Heart right ventricle (tissue), 16 donors: Measurements from ENCODE around the gene TGIF1. TPM values are rescaled to one million over a fixed set of nuclear protein-coding genes. Genes with fewer than 3 reads are reported as not detected.
"Not testable (repeated sequence)": the region's sequence is repeated elsewhere in the genome, so short reads cannot be mapped to it uniquely, and the experiment has no call there.

Source experiments
- ATAC-seq, 8 donors: fragments of 200-7000 bp; cut with Tn5 transposase; one replicate each; pipeline ENCODE4 v1.9.1; 2020; ENCODE audit warnings: mild to moderate bottlenecking in 8 of 8, moderate library complexity in 8 of 8, moderate number of reproducible peaks in 1 of 8
- DNase-seq, 2 donors: peaks; one replicate each; pipeline ENCODE4 v3.0.0-alpha.2; 2020
- H3K27ac ChIP-seq, 10 donors: fragments of 200-600 bp; sonication (generic) in 2 of 10; one replicate each; pipeline versions ENCODE4 v1.5.0 to v1.8.0; 2020 to 2022; ENCODE audit warnings: mild to moderate bottlenecking in 3 of 10
- H3K27me3 ChIP-seq, 7 donors: fragments of 200-600 bp; one replicate each; pipeline ENCODE4 v1.8.0; 2021 to 2022; ENCODE audit warnings: mild to moderate bottlenecking in 2 of 7
- H3K36me3 ChIP-seq, 9 donors: fragments of 200-600 bp; sonication (generic) in 1 of 9; one replicate each; pipeline versions ENCODE4 v1.5.0 to v1.8.0; 2020 to 2022; ENCODE audit warnings: mild to moderate bottlenecking in 2 of 9
- H3K4me1 ChIP-seq, 9 donors: fragments of 200-600 bp; sonication (generic) in 1 of 9; one replicate each; pipeline versions ENCODE4 v1.5.0 to v1.8.0; 2020 to 2022; ENCODE audit warnings: mild to moderate bottlenecking in 4 of 9
- H3K4me3 ChIP-seq, 10 donors: fragments of 200-600 bp; sonication (generic) in 2 of 10; one replicate each; pipeline versions ENCODE4 v1.5.0 to v1.8.0; 2020 to 2022; ENCODE audit warnings: mild to moderate bottlenecking in 7 of 10, moderate library complexity in 2 of 10
- H3K9me3 ChIP-seq, 11 donors: fragments of 200-600 bp in 10 of 11; sonication (generic) in 2 of 11; one replicate each; pipeline versions ENCODE4 v1.5.0 to v1.8.0; 2013 to 2022; ENCODE audit warnings: mild to moderate bottlenecking in 2 of 11, control low read depth in 1 of 11, moderate library complexity in 1 of 11
- WGBS, 2 donors: extraction: QIAGEN DNeasy Blood & Tissue Kit; methylation state at CpG; one replicate each; pipeline ENCODE4 v1.1.7; 2013; ENCODE audit warnings: inconsistent platforms in 1 of 2; 5-methylcytosine and 5-hydroxymethylcytosine counted together
- intact Hi-C, 10 donors: fragments of 100-400 bp; cut with DNase I; formaldehyde crosslinking; loops; one replicate each; pipeline versions ENCODE4 v1.11.1 to v1.14.2; 2022
- polyA plus RNA-seq, 2 donors: library from polyadenylated mRNA; stranded (reverse); fragments of 200-250 nt; gene quantifications; one replicate each; pipeline ENCODE4 v1.2.3, GENCODE V29; 2013
- total RNA-seq, 10 donors: library from RNA; stranded (reverse); fragmentation: NEBNext Ultra II Directional in 3 of 10; extraction: Animal tissue kit (Norgen Biotek cat#: 25700) in 3 of 10; gene quantifications; one replicate each; pipeline versions ENCODE4 v1.2.1 to v1.2.4, GENCODE V29; 2021 to 2023
- TF ChIP-seq, protein P1 (sequence below), 9 donors: fragments of 200-600 bp; sonication (generic) in 2 of 9; IDR thresholded peaks; one replicate each; pipeline versions ENCODE4 v1.5.0 to v1.8.0; 2021 to 2022; ENCODE audit warnings: antibody characterized with exemption in 9 of 9, mild to moderate bottlenecking in 5 of 9, moderate library complexity in 1 of 9
- donor health status: Arrhythmogenic right ventricular cardiomyopathy.
- donor health status: ischemic (EF 13 %, LVEDD 7.1; RV severe dilation, severe dysfunction).
- donor health status: healthy with polysubstance abuse.
- donor health status: DM: no; HTN: yes; CAD: no.
- donor health status: DM: no; HTN: no; CAD: no.
- donor health status: ischemic (EF 25% LVEDD 6.9; RV normal size, moderate dysfunction).
- donor health status: ischemic (EF 25% LVEDD 5.7; RV mildly dilated, moderate dysfunction).
- donor health status: healthy.
- donor health status: DM: yes; HTN: yes; CAD: no.
- donor health status: Ischemic cardiomyopathy.
- donor health status: ischemic (EF 35%, LVEDD 5.7; RV mildly dilated, moderate dysfunction).
- donor health status: nonischemic (EF 11% LVEDD 7.7; RV severe dilation, severe dysfunction).
- donor health status: DM: yes; HTN: yes; CAD: no.
- donor health status: PGD.
- donor health status: ischemic (EF 29% LVEDD 5.4; RV normal size, mild dysfunction).
- donor health status: nonischemic (EF 23%, LVEDD 6.1; RV moderate dilation, normal function).

TGIF1 gene
- total and polyA plus RNA-seq, 12 donors, result 4.9 to 29.0 (median 8.0) TPM

DNA sequence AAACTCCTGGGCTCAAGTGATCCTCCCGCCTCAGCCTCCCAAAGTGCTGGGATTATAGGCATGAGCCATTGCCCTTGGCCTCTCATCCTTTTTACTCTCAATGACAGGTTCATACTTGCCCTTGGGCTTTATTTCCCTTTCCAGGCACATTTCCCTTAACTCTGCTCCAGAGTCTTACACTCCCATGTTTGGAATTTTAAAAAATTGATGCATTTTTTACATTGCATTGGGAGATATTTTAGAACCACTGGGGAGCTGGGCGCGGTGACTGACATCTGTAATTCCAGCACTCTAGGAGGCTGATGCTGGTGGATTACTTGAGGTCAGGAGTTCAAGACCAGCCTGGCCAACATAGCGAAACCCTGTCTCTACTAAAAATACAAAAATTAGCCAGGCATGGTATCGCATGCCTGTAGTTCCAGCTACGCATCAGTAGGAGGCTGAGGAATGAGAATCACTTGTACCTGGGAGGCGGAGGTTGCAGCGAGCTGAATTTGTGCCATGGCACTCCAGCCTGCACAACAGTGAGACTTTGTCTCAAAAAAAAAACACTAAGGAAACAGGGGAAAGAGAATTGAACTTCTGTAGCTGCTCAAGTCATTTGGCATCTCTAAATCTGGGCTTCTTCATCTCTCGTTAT lies 18.2 kb downstream of the TGIF1 start:
- ATAC-seq (no peak), DNase-seq (no peak)
- no peaks in the 10 kb centered on the region for H3K27me3 ChIP-seq
- H3K4me3 ChIP-seq, result no peak overlapping the region
- H3K4me1 ChIP-seq, result peaks cover 0 to 21% (median 15%) of the 10 kb centered on the region in 9 donors
- H3K9me3 ChIP-seq, result no peaks in the 10 kb centered on the region
- TF ChIP-seq, protein P1, sequence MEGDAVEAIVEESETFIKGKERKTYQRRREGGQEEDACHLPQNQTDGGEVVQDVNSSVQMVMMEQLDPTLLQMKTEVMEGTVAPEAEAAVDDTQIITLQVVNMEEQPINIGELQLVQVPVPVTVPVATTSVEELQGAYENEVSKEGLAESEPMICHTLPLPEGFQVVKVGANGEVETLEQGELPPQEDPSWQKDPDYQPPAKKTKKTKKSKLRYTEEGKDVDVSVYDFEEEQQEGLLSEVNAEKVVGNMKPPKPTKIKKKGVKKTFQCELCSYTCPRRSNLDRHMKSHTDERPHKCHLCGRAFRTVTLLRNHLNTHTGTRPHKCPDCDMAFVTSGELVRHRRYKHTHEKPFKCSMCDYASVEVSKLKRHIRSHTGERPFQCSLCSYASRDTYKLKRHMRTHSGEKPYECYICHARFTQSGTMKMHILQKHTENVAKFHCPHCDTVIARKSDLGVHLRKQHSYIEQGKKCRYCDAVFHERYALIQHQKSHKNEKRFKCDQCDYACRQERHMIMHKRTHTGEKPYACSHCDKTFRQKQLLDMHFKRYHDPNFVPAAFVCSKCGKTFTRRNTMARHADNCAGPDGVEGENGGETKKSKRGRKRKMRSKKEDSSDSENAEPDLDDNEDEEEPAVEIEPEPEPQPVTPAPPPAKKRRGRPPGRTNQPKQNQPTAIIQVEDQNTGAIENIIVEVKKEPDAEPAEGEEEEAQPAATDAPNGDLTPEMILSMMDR (IDR thresholded peaks at IDR 0.05), result no peak
- no peak overlapping the region for H3K27ac ChIP-seq
- intact Hi-C loops, result no loop called here
- WGBS, 2 donors, result 96 to 97% methylated on average over 9 of the region's 9 CpGs
- no peaks in the 10 kb centered on the region for H3K36me3 ChIP-seq

DNA sequence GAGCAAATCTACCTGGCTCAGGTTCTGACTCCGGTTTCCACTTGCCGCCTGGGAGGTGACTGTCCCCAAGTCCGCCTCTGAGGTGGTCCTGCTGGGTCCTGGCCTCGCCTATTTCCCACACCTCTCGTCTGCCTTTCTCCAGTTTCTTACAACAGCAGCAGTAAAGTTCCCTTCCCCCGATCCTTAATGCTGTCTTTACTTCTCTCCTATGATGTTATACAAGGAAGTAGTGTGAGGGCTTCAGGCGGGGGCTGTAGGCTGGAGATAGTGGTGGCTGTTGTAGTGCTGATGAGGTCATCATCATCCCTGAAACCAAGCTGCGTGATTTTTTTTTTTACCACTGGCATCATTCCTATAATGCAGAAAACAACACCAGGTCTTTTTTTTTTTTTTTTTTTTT lies 18.9 kb downstream of the TGIF1 start:
- intact Hi-C loops, result no loop called here
- Histone ChIP-seq H3K4me1 (peaks cover 0 to 21% (median 15%) of the 10 kb centered on the region in 9 donors), H3K27ac (no peak overlapping the region), H3K27me3 (no peaks in the 10 kb centered on the region), H3K36me3 (no peaks in the 10 kb centered on the region), H3K9me3 (no peaks in the 10 kb centered on the region), H3K4me3 (no peak overlapping the region)
- 70 to 76% methylated on average over 8 of the region's 8 CpGs for WGBS, 2 donors
- TF ChIP-seq, protein P1 (IDR thresholded peaks at IDR 0.05), result no peak
- DNase-seq (no peak), ATAC-seq (no peak)

DNA sequence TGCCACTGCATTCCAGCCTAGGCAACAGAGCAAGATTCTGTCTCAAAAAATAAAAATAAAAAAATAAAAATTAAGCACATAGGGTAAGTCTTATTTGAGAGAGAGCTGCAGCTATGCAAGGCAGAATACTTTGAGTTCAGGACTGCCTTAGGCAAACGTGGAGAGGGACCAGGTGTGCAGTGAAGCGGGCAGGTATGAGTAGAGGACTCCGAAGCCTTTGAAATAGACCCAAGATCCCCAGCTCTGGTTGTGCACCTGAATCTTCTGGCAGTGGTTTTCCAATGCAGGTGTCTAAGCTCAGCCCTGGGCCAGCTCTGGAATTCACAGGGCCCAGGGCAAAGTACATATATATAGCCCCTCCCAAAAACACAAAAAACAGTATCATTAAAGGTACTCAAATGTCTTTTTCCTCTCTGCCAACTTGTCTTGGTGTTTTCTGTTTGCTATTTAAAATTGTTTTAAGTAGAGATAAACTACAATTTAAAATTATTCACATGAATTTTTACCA lies 21.2 kb downstream of the TGIF1 start:
- Histone ChIP-seq H3K27me3 (no peaks in the 10 kb centered on the region), H3K36me3 (no peaks in the 10 kb centered on the region), H3K4me3 (no peak overlapping the region), H3K4me1 (peaks cover 0 to 14% (median 10%) of the 10 kb centered on the region in 9 donors), H3K9me3 (peaks cover 0 to 13% (median 0%) of the 10 kb centered on the region in 11 donors), H3K27ac (no peak overlapping the region)
- DNase-seq, result no peak
- intact Hi-C loops, result no loop called here
- TF ChIP-seq, protein P1 (IDR thresholded peaks at IDR 0.05), result no peak
- no peak for ATAC-seq
- 88 to 91% methylated on average over 3 of the region's 3 CpGs for WGBS, 2 donors

GRCh38 chr18:3472121-3472520 lies 22.1 kb downstream of the TGIF1 start:
- DNase-seq, H3K36me3 ChIP-seq, ATAC-seq, H3K4me1 ChIP-seq, H3K27ac ChIP-seq, intact Hi-C loops, H3K4me3 ChIP-seq, H3K27me3 ChIP-seq: not testable (repeated sequence)
- WGBS, 2 donors, result 91 to 96% methylated on average over 3 of the region's 3 CpGs
- H3K9me3 ChIP-seq, result peaks cover 0 to 13% (median 0%) of the 10 kb centered on the region in 11 donors
